Parathyroid adenoma (tissue), 2 donors: ENCODE results near the gene FBXL13.
"Not testable (repeated sequence)": the region's sequence is repeated elsewhere in the genome, so short reads cannot be mapped to it uniquely, and the experiment has no call there.

Experiments used
- H2AFZ ChIP-seq: fragments of 300-600 bp; sonication (generic); one replicate; pipeline ENCODE4 v1.7.0; 2017; ENCODE audit warnings: antibody characterized with exemption, mild to moderate bottlenecking
- H3K27ac ChIP-seq: fragments of 300-600 bp; sonication (generic); one replicate; pipeline ENCODE4 v1.7.0; 2017
- H3K27me3 ChIP-seq: fragments of 300-600 bp; sonication (generic); one replicate; pipeline ENCODE4 v1.7.0; 2017; ENCODE audit warnings: low read length; ENCODE audit not compliant: control insufficient read depth, insufficient read depth
- H3K36me3 ChIP-seq: fragments of 300-600 bp; sonication (generic); one replicate; pipeline ENCODE4 v1.7.0; 2017; ENCODE audit warnings: low read length; ENCODE audit not compliant: control insufficient read depth, insufficient read depth
- H3K4me1 ChIP-seq: fragments of 300-600 bp; sonication (generic); one replicate; pipeline ENCODE4 v1.7.0; 2017; ENCODE audit warnings: control low read depth
- H3K4me2 ChIP-seq: fragments of 300-600 bp; sonication (generic); one replicate; pipeline ENCODE4 v1.7.0; 2017; ENCODE audit warnings: low read length
- H3K4me3 ChIP-seq: fragments of 300-600 bp; sonication (generic); one replicate; pipeline ENCODE4 v1.7.0; 2017; ENCODE audit warnings: low read depth, low read length
- H3K79me2 ChIP-seq: fragments of 300-600 bp; sonication (generic); one replicate; pipeline ENCODE4 v1.7.0; 2017; ENCODE audit warnings: control low read depth
- H3K9ac ChIP-seq: fragments of 300-600 bp; sonication (generic); one replicate; pipeline ENCODE4 v1.7.0; 2017; ENCODE audit warnings: mild to moderate bottlenecking
- H3K9me3 ChIP-seq: fragments of 300-600 bp; sonication (generic); one replicate; pipeline ENCODE4 v1.7.0; 2017; ENCODE audit warnings: low read length; ENCODE audit not compliant: control insufficient read depth
- TF ChIP-seq, protein P1 (sequence below): fragments of 300-600 bp; sonication (generic); IDR thresholded peaks from one replicate; pipeline ENCODE4 v1.7.0; 2017; ENCODE audit warnings: antibody characterized with exemption, mild to moderate bottlenecking
- donor health status: primary hyperparathyroidism.

The FBXL13 gene

DNA sequence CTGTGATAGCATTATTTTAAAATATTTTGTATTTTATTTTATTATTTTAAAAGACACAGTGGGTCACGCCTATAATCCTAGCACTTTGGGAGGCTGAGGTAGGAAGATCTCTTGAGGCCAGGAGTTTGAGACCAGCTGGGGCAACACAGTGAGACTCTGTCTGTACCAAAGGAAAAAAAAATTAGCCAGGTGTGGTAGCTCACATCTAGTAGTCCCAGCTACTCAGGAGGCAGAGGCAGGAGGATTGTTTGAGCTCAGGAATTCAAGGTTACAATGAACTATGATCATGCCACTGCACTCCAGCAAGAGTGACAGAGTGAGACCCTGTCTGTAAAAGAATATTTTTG, 37.1 kb downstream of the FBXL13 start:
- no peaks in the 10 kb centered on the region for H3K79me2 ChIP-seq
- H3K27me3 ChIP-seq: no peaks in the 10 kb centered on the region
- H3K4me3 ChIP-seq: no peak overlapping the region
- H3K4me1 ChIP-seq: no peaks in the 10 kb centered on the region
- no peak overlapping the region for H2AFZ ChIP-seq
- H3K27ac ChIP-seq: no peak overlapping the region
- no peak overlapping the region for H3K9ac ChIP-seq
- TF ChIP-seq, protein P1, sequence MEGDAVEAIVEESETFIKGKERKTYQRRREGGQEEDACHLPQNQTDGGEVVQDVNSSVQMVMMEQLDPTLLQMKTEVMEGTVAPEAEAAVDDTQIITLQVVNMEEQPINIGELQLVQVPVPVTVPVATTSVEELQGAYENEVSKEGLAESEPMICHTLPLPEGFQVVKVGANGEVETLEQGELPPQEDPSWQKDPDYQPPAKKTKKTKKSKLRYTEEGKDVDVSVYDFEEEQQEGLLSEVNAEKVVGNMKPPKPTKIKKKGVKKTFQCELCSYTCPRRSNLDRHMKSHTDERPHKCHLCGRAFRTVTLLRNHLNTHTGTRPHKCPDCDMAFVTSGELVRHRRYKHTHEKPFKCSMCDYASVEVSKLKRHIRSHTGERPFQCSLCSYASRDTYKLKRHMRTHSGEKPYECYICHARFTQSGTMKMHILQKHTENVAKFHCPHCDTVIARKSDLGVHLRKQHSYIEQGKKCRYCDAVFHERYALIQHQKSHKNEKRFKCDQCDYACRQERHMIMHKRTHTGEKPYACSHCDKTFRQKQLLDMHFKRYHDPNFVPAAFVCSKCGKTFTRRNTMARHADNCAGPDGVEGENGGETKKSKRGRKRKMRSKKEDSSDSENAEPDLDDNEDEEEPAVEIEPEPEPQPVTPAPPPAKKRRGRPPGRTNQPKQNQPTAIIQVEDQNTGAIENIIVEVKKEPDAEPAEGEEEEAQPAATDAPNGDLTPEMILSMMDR: no peak
- H3K36me3 ChIP-seq: no peaks in the 10 kb centered on the region
- H3K4me2 ChIP-seq: no peak overlapping the region
- no peaks in the 10 kb centered on the region for H3K9me3 ChIP-seq

DNA sequence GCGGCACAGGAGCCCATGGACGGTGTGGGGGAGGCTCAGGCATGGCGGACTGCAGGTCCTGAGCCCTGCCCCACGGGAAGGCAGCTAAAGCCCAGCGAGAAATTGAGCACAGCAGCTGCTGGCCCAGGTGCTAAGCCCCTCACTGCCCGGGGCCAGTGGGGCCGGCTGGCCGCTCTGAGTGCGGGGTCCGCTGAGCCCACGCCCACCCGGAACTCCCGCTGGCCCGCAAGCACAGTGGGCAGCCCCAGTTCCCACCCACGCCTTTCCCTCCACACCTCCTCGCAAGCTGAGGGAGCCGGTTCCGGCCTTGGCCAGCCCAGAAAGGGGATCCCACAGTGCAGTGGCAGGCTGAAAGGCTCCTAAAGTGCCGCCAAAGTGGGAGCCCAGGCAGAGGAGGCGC, 40.3 kb downstream of the FBXL13 start:
- H3K4me1 ChIP-seq, H3K4me2 ChIP-seq, H3K27me3 ChIP-seq, H3K79me2 ChIP-seq, H3K9me3 ChIP-seq, H3K27ac ChIP-seq, H3K9ac ChIP-seq, H3K36me3 ChIP-seq, H2AFZ ChIP-seq, H3K4me3 ChIP-seq: not testable (repeated sequence)

DNA sequence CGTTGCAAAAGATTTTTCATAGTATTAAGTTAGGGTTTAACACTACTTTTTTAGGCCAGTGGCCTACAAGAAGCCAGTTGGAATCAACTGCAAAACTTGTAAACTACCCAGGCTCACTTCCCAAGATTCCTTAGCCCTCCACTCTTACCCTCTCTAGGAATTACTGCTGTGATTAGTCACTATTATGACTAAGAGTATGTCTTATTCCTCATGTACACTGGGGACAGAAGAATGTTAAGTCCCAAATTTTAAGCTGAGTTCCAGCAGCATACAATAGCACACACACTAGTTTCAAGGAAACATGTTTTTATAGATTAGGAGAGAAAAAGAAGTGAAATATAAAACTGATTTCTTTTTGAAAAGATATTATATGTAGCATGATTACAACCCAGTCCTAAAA, 42.8 kb downstream of the FBXL13 start:
- Histone ChIP-seq H3K79me2 (no peaks in the 10 kb centered on the region), H2AFZ (no peak overlapping the region)

GRCh38 chr7:103031024-103031423, 43.6 kb downstream of the FBXL13 start:
- no peaks in the 10 kb centered on the region for H3K9me3 ChIP-seq
- no peak overlapping the region for H3K4me2 ChIP-seq
- TF ChIP-seq, protein P1: no peak

More for the DNA sequence above, 42.8 kb downstream of the FBXL13 start:
- TF ChIP-seq, protein P1: no peak
- H3K4me3 ChIP-seq: no peak overlapping the region
- H3K27ac ChIP-seq: no peak overlapping the region
- no peak overlapping the region for H3K9ac ChIP-seq
- no peaks in the 10 kb centered on the region for H3K4me1 ChIP-seq
- H3K4me2 ChIP-seq: no peak overlapping the region
- H3K9me3 ChIP-seq: no peaks in the 10 kb centered on the region
- H3K36me3 ChIP-seq: no peaks in the 10 kb centered on the region
- no peaks in the 10 kb centered on the region for H3K27me3 ChIP-seq

GRCh38 chr7:103025341-103025740, 49.3 kb downstream of the FBXL13 start:
- H3K27ac ChIP-seq: no peak overlapping the region
- no peak overlapping the region for H3K4me3 ChIP-seq
- TF ChIP-seq, protein P1: no peak
- H3K36me3 ChIP-seq: no peaks in the 10 kb centered on the region
- H3K4me2 ChIP-seq: no peak overlapping the region
- no peaks in the 10 kb centered on the region for H3K4me1 ChIP-seq
- H3K79me2 ChIP-seq: no peaks in the 10 kb centered on the region
- H3K9ac ChIP-seq: no peak overlapping the region
- H2AFZ ChIP-seq: no peak overlapping the region
- no peaks in the 10 kb centered on the region for H3K9me3 ChIP-seq
- H3K27me3 ChIP-seq: no peaks in the 10 kb centered on the region

More at GRCh38 chr7:103031024-103031423, 43.6 kb downstream of the FBXL13 start:
- Histone ChIP-seq H3K9ac (no peak overlapping the region), H3K27ac (no peak overlapping the region), H3K36me3 (no peaks in the 10 kb centered on the region), H3K79me2 (no peaks in the 10 kb centered on the region), H3K27me3 (no peaks in the 10 kb centered on the region), H2AFZ (no peak overlapping the region), H3K4me1 (no peaks in the 10 kb centered on the region), H3K4me3 (no peak overlapping the region)

- H2AFZ ChIP-seq, H3K9me3 ChIP-seq, H3K4me2 ChIP-seq, H3K27me3 ChIP-seq, H3K4me1 ChIP-seq, H3K27ac ChIP-seq, H3K36me3 ChIP-seq, H3K9ac ChIP-seq, H3K79me2 ChIP-seq, H3K4me3 ChIP-seq: not testable (repeated sequence)
Measured at GRCh38 chr7:103023578-103023977, 51.0 kb downstream of the FBXL13 start.

DNA sequence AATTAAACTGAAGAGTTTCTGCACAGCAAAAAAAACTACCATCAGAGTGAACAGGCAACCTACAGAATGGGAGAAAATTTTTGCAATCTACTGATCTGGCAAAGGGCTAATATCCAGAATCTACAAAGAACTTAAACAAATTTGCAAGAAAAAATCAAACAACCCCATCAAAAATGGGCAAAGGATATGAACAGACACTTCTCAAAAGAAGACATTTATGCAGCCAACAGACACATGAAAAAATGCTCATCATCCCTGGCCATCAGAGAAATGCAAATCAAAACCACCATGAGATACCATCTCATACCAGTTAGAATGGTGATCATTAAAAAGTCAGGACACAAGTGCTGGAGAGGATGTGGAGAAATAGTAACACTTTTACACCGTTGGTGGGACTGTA, 53.1 kb downstream of the FBXL13 start:
- H3K36me3 ChIP-seq, H3K9me3 ChIP-seq, H2AFZ ChIP-seq, H3K27me3 ChIP-seq, H3K79me2 ChIP-seq, H3K4me3 ChIP-seq, H3K4me1 ChIP-seq, H3K9ac ChIP-seq, H3K27ac ChIP-seq, H3K4me2 ChIP-seq: not testable (repeated sequence)

DNA sequence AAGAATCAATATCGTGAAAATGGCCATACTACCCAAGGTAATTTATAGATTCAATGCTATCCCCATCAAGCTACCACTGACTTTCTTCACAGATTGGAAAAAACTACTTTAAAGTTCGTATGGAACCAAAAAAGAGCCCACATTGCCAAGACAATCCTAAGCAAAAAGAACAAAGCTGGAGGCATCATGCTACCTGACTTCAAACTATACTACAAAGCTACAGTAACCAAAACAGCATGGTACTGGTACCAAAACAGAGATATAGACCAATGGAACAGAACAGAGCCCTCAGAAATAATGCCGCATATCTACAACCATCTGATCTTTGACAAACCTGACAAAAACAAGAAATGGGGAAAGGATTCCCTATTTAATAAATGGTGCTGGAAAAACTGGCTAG, 53.7 kb downstream of the FBXL13 start:
- H3K36me3 ChIP-seq, H2AFZ ChIP-seq, H3K27ac ChIP-seq, H3K9ac ChIP-seq, H3K79me2 ChIP-seq, H3K4me3 ChIP-seq, H3K9me3 ChIP-seq, H3K4me2 ChIP-seq, H3K4me1 ChIP-seq, H3K27me3 ChIP-seq: not testable (repeated sequence)
